GM12864 (cell line): Measurements from ENCODE around the gene LAMA4.

ENCODE experiments used
- DNase-seq: peaks from one replicate; pipeline ENCODE4 v3.0.0-alpha.2; 2011; ENCODE audit warnings: low read depth
- H3K4me3 ChIP-seq: 2 replicates; pipeline ENCODE4 v1.5.1; 2011; ENCODE audit warnings: mild to moderate bottlenecking, low read depth, low read length, control low read depth
- CTCF ChIP-seq: IDR thresholded peaks from 2 replicates; pipeline ENCODE4 v1.5.1; 2011; ENCODE audit warnings: low read depth, mild to moderate bottlenecking, moderate library complexity, low read length, control low read depth, inconsistent platforms; ENCODE audit errors: missing control alignments

LAMA4 gene

DNA sequence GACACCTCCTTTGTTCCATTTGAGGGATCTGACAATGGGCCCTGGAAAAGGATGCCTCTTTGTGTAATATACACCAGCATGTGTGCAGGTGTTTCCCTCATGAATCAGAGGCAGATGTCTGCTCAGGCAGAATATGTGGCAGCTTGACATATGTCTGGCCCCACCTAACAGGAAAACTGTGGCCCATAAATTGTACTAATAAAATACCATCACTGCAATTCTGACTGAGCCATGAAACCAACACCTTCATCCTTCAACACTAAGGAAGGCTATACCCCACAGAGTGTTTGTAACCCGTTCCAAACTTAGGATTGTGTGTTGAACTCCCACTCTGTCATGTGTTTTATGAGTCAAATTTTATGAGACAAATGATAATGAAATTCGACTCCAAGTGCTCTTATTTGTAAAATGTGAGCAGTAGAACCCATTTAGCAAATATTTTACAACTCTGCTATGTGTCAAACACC is 22.7 kb downstream of the LAMA4 start:
- no peak for TF ChIP-seq CTCF
- no peak overlapping the region for H3K4me3 ChIP-seq
- DNase-seq: no peak

GRCh38 chr6:112231164-112231563 is 23.2 kb downstream of the LAMA4 start:
- no peak for TF ChIP-seq CTCF
- no peak for DNase-seq
- no peak overlapping the region for H3K4me3 ChIP-seq

GRCh38 chr6:112228480-112229332 is 25.7 kb downstream of the LAMA4 start:
- TF ChIP-seq CTCF: no peak
- no peak overlapping the region for H3K4me3 ChIP-seq
- no peak for DNase-seq

GRCh38 chr6:112227992-112228391 is 26.4 kb downstream of the LAMA4 start:
- H3K4me3 ChIP-seq: no peak overlapping the region
- TF ChIP-seq CTCF: no peak
- no peak for DNase-seq

- no peak overlapping the region for H3K4me3 ChIP-seq
- no peak for TF ChIP-seq CTCF
- no peak for DNase-seq
Measured at GRCh38 chr6:112227411-112227810, 27.0 kb downstream of the LAMA4 start.

DNA sequence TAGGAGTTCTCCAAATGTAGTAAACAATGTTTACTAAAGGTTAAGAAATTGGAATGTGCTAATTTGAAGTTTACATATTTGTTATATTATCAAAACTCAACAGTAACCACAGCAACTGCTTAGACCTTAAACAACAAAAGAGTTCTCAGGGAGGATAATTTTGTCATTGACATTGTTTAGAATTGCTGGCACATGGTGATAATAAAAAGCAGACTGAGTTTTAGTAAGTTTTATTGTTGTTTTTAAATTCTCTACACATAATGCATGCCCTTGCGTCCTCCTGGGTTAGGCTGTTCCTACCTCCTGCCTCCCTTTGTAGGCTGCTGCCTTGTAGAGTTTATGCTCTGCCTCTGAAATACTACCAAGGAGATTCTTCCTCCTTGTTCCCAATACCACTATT is 28.7 kb downstream of the LAMA4 start:
- DNase-seq: no peak
- no peak for TF ChIP-seq CTCF
- H3K4me3 ChIP-seq: no peak overlapping the region

GRCh38 chr6:112224088-112224487 is 30.3 kb downstream of the LAMA4 start:
- no peak for TF ChIP-seq CTCF
- no peak for DNase-seq
- H3K4me3 ChIP-seq: no peak overlapping the region
